IPS-11a (cell line): ENCODE measurements around the gene KIFAP3.
"Not testable (repeated sequence)": the region's sequence is repeated elsewhere in the genome, so short reads cannot be mapped to it uniquely, and the experiment has no call there.

Experiments
- H3K4me3 ChIP-seq: one replicate; pipeline ENCODE4 v1.5.1; 2013; ENCODE audit warnings: low read depth, low read length, control low read depth

KIFAP3 gene

DNA sequence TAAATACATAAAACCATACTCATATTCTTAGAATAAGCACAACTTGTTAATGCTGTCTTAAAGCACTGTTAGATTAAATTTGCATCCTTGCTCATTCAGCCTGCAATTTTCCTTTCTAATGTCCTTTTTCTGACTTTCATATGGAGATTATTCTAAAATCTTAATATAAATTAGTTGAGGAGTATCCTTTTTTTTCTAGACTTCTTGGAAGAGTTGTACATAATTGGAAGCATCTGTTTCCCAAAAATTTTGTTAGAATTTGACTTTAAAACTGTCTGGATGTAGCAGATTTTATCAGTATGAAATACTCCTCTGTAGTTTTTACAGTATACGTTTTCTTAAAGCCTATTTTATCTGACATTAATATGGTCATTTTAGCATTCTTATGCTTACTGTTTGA, 9.7 kb downstream of the KIFAP3 start:
- H3K4me3 ChIP-seq = no peak overlapping the region

DNA sequence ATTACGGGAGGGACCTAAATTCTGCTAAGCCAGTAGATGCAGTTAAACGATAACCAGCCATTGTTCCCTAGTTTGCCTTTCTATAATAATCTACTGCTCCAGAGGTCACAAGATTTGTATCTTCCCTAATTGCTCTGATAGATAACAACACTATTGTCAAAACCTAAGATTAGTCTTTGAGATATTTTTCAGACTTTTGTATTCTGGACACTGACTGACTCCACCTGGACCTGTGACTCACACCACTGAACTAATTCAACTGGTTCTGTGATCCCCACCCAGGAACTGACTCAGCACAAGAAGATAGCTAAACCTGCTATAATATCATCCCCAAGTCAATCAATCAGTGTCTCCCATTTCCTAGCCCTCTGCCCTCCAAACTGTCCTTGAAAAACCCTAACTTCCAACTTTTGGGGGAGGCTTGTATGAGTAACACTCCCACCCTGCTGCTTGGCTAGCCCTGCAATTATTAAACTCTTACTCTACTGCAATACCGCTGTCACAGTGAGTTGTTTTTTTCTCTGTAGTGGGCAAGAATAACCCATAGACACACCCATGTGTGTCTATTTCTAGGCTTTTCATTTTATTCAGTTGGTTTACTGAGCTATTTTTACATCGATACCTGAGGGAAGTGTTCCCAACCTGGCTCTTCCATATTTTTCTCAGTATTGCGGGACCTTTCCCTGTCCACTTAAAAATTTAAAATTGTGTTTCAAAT, 11.2 kb downstream of the KIFAP3 start:
- no peak overlapping the region for H3K4me3 ChIP-seq

DNA sequence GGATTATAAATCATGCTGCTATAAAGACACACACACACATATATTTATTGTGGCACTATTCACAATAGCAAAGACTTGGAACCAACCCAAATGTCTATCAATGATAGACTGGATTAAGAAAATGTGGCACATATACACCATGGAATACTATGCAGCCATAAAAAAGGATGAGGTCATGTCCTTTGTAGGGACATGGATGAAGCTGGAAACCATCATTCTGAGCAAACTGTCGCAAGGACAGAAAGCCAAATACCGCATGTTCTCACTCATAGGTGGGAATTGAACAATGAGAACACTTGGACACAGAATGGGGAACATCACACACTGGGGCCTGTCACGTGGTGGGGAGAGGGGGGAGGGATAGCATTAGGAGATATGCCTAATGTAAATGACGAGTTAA, 12.8 kb downstream of the KIFAP3 start:
- not testable (repeated sequence) for H3K4me3 ChIP-seq

DNA sequence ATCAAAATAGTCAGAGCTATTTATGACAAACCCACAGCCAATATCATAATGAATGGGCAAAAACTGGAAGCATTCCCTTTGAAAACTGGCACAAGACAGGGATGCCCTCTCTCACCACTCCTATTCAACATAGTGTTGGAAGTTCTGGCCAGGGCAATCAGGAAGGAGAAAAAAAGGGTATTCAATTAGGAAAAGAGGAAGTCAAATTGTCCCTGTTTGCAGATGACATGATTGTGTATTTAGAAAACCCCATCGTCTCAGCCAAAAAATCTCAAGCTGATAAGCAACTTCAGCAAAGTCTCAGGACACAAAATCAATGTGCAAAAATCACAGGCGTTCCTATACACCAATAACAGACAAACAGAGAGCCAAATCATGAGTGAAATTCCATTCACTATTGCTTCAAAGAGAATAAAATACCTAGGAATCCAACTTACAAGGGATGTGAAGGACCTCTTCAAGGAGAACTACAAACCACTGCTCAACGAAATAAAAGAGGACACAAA, 14.4 kb downstream of the KIFAP3 start:
- not testable (repeated sequence) for H3K4me3 ChIP-seq

DNA sequence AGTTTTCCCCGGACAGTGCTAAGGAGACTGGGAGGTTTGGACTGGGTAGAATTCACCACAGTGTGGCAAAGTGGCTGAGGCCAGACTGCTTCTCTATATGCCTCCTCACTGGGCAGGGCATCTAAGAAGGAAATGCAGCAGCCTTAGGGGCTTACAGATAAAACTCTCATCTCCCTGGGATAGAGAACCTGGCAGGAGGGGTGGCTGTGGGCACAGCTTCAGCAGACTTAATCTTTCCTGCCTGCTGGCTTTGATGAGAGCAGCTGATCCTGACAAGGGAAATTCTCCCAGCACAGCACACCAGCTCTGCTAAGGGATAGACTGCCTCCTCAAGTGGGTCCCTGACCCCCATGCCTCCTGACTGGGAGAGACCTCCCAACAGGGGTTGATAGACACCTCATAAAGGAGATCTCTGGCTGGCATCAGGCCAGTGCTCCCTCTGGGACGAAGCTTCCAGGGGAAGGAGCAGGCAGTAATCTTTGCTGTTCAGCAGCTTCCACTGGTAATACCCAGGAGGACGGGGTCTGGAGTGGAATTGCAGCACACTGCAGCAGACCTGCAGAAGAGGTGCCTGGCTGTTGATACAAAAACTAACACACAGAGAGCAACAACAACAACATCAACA, 25.2 kb downstream of the KIFAP3 start:
- no peak overlapping the region for H3K4me3 ChIP-seq

DNA sequence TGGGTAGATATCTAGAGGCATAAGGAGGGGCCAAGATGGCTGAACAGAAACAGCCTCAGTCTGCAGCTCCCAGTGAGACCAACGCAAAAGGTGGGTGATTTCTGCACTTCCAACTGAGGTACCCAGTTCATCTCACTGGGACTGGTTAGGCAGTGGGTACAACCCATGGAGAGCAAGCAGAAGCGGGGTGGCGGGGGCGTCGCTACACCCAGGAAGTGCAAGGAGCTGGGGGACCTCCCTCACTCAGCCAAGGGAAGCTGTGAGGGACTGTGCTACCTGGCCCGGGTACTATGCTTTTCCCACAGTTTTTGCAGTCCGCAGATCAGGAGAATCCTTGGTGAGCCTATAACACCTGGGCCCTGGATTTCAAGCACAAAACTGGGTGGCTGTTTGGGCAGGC, 26.0 kb downstream of the KIFAP3 start:
- H3K4me3 ChIP-seq = no peak overlapping the region

DNA sequence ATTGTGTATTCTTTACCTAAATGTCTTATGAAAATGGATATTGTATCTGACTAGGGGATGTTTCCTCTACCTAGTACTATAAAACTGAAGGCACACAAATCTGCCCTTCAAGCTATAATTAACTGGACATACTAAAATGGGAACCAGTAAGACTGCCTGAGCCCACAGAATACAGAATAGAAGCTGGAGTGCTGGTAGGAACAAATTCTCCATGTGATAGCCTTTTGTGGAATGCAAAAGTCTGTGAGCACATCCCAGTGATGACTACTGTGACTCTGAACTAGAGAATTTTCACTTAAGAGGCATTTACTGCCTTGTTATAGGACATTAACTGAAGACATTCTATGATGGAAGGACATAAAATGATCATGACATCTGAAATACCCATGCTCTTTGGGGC, 30.3 kb downstream of the KIFAP3 start:
- no peak overlapping the region for H3K4me3 ChIP-seq

DNA sequence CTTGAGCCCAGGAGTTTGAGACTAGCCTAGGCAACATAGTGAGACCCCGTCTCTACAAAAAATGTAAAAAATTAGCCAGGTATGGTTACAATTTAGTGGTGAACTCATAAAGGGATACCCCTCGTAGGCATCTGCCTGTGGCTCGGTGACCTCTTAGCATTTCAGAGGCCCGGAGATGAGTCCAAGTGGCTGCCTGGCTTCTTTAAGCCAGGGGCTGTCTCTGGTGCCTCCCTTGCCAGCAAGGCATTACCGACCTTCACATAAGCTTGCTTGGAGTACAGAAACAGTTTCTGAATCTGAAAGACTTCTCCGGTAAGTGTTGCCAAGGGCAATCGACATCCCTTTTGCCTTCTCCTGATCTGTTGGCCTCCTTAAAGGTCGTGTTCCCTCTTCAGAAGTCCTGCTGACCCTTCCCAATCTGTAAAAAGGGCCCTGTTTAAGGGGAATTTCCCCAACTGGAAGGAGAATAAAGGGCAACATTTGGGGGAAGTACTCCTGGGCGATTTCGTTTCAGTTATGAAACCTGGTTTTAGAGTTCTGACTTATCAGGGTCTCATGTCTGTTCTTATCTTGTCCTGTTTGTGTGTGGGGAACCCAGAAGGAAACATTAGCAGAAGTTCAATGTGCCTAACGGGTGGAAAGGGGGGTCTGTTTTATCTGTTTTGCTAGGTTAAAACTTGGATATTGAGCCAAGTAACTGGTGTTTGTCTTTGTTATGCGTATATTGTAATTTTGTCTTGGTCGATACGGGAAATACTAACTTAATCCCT, 32.9 kb downstream of the KIFAP3 start:
- H3K4me3 ChIP-seq = no peak overlapping the region

DNA sequence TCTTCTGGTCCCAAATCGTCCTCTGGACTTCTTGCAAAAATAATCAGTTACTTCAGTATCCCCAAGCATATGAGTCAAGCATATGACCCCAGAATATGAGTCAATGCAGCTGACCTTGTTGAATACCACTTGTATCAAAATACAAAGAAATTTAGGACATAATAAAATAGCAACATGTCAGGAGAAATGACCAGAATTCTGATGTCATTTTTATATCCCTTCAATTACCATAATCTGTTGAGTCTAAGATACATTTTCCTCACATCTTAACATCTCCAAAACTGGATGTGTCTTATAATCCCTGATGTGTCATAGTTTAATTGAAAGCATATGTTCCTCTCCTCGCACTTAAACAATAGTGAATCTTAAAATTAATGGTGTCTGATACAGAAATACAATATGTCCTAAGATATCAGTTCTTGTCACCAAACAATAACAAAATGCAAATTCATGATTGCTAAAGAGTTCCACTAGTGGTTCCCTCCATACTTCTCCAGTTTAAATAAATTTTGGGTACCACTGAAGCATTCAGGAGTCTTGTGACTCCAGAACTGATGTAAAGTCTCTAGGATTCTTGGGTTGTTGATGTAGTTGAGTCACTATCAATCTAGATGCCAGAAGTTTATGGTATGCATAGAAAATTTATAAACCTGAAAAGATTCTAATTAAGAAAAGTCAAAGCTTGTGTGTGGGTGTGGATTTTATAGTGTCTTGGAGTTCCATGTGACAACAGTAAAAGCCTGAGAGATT, 41.8 kb downstream of the KIFAP3 start:
- no peak overlapping the region for H3K4me3 ChIP-seq

DNA sequence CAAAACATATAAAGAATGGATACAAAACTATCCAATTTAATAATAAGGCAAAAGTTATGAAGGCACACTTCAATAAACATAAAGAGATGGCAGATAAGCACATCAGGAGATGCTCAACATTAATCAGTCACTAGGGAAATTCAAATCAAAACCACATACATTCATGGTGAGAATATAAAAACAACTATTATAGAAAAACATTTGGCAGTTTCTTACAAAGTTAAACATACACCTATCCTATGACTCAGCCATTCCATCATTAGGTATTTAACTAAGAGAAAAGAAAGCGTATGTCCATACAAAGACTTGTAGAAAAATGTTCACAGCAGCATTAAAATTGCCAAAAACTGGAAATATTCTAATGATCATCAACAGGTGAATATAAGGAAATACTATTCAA, 44.3 kb downstream of the KIFAP3 start:
- no peak overlapping the region for H3K4me3 ChIP-seq

DNA sequence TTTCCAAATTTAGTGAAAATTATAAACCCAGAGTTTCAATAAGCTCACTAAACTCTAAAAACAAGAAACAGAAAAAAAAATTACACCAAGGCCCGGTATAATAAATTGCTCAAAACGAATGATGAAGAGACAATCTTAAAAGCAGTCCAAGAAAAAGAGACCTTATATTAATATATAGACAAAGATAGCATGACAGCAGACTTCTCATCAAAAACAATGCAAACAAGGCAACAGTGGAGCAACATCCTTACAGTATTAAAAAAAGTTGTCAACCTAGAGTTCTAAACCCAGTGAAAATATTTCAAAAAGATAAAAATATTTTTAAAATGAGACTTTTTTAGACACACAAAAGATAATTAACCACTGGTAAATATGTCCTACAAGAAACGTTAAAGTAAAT, 46.7 kb downstream of the KIFAP3 start:
- no peak overlapping the region for H3K4me3 ChIP-seq

DNA sequence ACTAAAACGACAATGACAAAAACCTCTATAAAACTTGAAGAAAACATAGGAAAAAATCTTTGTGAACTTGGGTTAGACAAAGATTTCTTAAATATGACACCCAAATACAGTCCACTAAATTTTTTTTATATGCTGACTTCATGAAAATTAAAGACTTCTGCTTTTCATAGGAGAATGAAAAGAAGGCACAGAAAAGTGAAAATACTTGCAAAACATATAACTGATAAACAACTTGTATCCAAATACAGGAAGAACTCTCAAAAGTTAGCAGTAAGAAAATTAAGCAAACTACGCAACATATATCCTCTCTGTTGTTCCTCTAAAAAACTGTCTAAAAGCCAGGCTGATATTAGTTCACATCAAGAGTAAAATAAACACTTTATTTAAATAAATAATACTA, 53.6 kb downstream of the KIFAP3 start:
- no peak overlapping the region for H3K4me3 ChIP-seq

DNA sequence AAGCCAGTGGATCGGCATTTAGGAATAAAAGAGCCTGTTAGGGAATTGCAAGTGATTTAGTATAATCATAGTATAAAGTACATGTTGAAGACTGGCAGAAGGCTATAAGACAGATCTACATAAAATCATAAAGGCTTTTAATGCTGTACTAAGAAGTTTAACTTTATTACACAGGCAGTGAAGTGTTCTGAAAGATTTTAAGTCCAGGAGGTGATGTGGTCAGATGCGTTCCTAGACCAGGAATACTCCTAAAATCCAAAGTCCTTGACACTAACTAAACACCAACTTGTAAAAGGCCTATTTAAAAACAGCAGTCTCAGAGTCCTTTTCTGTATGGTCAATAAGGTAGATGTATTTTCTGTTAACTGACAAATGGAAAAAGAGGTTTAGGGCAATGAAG, 57.0 kb downstream of the KIFAP3 start:
- H3K4me3 ChIP-seq = no peak overlapping the region

DNA sequence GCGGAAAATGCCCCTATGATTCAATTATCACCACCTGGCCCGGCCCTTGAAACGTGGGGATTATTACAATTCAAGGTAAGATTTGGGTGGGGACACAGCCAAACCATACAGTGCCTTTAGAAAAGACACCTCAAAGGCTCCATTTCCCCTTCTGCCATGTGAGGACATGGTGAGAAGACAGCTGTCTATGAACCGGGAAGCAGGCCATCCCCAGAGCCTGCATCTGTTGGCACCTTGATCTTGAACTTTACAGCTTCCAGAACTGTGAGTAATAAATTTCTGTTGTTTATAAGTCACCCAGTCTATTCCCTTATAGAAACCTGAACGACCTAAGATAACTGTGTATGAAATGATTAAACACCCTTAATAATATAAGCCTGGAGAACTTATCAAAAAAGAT, 61.6 kb downstream of the KIFAP3 start:
- no peak overlapping the region for H3K4me3 ChIP-seq

DNA sequence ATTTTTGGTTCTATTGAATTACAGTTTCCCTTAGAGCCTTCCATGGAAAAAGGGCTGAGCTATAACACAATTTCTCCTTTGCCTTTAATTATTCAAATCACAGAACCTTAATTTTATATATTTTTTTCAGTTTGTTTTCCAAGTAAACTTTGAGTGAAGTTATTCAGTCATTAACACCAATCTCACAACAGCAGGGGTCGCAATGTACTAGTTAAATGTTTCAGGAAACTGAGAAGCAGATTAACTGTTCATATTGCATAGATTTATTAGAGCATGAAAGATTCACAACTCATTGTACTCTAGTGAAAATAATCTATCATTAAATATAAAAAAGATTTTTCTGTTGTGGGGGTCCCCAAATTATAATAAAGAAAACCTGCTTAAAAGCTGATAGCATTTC, 64.1 kb downstream of the KIFAP3 start:
- H3K4me3 ChIP-seq = no peak overlapping the region

DNA sequence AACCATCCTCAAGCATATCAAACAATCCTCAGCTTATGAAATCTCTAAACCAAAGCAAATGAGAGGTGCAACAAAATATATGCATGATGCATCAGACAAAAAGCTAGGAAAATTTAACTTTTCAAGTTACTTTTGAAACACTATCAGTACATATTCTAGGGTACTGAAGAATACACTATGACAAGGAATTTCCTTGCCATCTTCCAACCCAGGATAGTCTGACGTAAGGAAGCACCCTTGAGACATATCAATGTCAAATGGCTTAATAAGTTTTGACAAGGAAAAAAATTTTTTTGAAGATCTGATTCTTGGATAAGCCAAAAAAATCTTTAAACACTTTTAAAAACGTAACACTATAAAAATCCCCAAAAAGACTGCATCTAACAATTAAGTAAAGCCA, 64.9 kb downstream of the KIFAP3 start:
- H3K4me3 ChIP-seq = no peak overlapping the region

DNA sequence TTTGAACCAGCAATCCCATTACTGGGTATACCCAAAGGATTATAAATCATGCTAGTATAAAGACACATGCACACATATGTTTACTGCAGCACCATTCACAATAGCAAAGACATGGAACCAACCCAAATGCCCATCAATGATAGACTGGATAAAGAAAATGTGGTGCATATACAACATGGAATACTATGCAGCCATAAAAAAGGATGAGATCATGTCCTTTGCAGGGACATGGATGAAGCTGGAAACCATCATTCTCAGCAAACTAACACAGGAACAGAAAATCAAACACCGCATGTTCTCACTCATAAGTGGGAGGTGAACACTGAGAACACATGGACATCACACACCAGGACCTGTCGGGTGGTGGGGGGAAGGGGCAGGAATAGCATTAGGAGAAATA, 65.8 kb downstream of the KIFAP3 start:
- not testable (repeated sequence) for H3K4me3 ChIP-seq

DNA sequence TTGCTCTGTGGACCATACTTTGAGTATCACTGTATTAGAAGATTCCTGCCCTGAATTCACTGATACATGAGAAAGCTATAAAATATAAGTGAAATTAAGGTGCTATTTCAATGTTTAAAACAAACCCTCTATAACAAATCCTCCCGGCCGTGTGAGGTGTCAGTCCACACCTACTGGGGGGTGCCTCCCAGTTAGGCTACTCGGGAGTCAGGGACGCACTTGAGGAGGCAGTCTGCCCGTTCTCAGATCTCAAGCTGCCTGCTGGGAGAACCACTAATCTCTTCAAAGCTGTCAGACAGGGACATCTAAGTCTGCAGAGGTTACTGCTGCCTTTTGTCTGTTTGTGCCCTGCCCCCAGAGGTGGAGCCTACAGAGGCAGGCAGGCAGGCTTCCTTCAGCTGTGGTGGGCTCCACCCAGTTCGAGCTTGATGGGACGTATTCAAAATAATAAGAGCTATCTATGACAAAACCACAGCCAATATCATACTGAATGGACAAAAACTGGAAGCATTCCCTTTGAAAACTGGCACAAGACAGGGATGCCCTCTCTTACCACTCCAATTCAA, 71.1 kb downstream of the KIFAP3 start:
- not testable (repeated sequence) for H3K4me3 ChIP-seq

DNA sequence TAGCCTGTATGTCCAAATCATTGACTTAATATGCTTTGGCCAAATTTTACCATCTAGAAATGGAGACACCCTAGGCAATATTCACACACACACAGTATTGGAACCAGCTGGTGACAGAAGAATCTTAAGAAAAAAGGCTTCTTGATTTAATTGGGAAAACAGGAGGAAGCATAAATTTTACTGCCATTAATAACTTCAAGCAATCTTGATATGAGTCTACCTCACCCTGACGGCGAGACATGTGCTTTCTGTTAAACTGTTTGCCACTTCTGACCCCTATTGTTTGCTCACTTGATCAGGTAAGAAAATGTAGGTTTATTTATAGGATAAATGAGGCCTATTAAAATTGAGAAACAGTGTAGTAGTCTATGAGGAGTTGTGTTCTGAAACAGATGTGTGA, 73.2 kb downstream of the KIFAP3 start:
- no peak overlapping the region for H3K4me3 ChIP-seq

DNA sequence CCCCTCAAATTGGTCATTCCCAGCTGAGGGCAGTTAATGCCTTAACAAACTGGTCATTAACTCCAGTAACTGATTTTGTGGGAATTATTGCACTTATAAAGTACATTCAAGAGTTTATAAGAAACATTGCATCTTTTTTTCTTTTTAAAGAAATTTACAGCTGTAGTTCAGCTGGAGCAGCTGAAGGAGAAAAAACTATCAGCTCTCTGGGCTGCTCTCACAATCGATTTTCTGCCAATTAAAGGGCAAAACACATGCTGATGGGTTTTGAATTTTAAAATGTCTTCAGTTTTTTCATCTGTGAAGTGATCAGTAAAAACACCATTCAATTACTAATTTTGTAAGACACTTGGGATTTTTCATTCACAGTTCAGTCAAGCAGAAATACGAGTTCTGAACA, 74.7 kb downstream of the KIFAP3 start:
- H3K4me3 ChIP-seq = no peak overlapping the region

DNA sequence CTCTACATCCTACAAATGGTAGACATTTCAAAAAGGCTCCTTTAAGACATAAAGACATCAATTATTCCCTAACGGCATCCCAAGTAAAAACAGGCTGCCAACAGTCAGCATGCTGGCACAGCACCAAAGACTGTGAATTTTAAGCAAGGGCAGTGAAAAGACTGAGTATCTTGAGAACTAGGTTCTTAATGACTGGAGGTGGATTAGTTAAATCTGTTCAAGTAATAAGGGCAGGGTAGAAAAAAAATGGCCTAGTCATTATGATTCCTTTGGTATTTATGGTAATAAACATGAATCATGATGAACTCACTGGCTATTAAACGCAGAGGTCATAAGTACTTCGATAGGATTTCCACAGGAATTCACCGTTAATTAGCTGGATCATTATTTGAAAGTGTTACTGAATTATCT, 75.2 kb downstream of the KIFAP3 start:
- no peak overlapping the region for H3K4me3 ChIP-seq
